GM19452 (cell line): Measurements from ENCODE around the gene SEMA3B.
"Not testable (repeated sequence)": the region's sequence is repeated elsewhere in the genome, so short reads cannot be mapped to it uniquely, and the experiment has no call there.

Source experiments
- ATAC-seq: cut with Tn5 transposase; IDR thresholded peaks from one replicate; pipeline ENCODE4 v1.9.1; 2021; ENCODE audit not compliant: unreplicated experiment

SEMA3B gene

DNA sequence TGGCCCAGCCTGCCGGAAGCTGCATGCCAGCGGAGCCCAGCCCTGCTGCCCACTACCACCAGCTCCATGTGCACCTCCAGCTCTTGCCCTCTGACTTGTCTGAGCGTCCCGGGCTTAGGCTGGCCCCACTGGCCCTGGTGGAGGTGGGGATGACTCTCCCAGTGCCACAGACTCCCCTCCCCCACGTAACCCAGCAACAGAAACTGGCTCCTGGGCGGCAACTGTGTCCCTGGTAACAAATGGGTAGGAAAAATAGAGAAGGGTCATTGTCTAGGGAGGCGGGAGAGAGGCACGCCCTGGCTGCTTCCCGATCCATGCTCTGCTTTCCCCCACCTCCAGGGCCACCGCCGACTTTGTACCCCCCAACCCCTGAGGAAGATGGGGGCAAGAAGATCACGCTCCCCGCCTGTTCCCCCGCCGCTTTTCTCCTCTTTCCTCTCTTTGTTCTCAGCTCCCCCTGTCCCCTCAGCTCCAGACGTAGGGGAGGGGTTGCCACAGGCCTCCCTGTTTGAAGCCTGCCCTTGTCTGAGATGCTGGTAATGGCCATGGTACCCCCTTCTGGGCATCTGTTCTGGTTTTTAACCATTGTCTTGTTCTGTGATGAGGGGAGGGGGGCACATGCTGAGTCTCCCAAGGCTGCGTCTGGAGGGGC, 10.8 kb upstream of the SEMA3B start:
- no peak for ATAC-seq

DNA sequence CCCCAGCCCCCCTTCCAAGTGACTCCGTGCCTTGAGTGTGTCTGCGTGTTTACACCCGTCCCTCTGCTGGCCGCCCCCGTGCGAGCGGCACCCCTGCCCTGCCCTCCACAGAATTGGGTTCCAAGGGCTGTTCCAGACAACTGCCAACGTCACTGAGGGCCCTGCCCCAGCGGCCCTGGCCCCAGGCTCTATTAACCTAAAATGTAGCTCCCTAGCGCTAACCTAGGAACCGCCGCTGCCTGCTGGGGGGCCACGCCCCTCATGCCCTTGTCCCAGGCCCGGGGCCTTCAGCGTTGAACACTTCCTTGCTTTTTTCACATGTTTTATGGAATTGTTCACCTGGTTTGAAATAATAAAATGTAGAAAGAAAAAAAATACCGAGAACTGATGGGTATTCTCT, 10.0 kb upstream of the SEMA3B start:
- no peak for ATAC-seq

DNA sequence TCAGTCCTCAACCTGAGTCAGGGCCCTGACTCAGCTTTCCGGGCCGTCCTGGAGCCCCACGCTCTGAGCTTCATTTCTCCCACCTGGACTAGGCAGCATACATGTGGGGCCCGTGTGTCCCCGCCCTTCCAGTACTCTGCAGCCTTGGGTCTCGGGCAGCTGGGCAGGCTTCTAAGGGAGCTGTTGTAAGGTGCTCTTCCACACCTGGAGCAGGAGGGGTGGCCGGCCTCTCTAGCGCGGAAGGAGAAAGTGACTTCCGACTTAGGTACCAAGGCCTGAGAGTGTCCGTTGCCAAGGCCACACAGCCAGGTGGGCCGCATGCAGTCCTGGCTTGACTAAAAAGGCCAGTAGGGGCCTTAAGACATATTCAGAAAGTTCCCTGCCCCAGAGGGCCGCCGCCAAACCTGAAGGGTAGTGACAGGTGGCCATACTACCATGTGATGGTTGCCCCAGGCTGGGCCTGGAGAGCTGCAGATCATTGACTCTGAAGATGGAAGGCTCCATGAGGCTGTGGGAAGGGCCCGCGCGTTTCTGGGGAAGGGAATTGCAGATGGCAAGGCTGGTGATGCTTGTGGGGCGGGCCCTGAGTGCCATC, 9.4 kb upstream of the SEMA3B start:
- ATAC-seq: peak; percentile 20

- peak; percentile 88 for ATAC-seq
Observed at GRCh38 chr3:50260027-50260941, 8.7 kb upstream of the SEMA3B start.

DNA sequence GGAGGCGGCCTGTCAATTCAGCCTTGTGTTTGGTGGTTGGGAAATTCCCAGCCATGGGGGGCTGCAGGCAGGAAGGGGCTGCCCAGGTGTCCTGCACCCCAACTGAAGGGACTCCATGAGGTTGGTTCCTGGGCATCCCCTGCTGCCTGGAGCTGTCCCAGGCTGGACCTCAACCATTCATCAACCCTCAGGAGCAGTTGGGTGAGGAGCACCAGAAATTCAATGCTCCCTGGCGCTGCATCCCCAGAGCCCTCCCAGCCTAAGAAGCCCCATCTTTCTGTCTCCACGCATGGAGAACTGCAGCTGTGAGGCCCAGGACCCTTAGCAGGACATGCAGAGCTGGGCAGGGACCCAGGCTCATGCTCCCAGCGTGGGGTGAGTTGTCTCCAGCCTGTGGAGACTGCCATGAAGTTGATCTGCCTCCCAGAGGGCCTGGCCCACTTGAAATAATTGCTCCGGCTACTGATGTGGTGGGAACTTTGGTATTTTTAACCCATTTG, 8.0 kb upstream of the SEMA3B start:
- ATAC-seq: no peak

- no peak for ATAC-seq
Observed at GRCh38 chr3:50261505-50261904, 7.4 kb upstream of the SEMA3B start.

GRCh38 chr3:50262200-50262599, 6.7 kb upstream of the SEMA3B start:
- not testable (repeated sequence) for ATAC-seq

DNA sequence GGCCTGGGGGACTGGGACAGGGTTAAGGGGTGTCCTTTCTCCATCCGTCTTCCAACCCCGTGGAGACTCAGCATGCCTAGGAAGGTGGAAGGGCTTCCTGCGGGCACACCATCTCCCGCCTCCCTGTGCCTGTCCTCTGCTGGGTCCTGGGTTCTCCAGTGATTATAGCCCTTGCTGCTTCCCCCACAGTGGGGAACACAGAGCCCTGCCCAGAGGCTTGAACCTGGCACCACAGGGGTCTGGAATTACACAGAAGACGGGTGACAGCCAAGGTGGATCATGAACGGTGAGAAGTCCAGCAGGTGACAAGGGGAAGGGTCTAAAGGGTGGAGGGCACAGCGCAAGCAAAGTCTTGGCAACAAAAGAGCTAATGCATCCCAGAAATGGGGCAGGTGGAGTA, 6.2 kb upstream of the SEMA3B start:
- no peak for ATAC-seq

DNA sequence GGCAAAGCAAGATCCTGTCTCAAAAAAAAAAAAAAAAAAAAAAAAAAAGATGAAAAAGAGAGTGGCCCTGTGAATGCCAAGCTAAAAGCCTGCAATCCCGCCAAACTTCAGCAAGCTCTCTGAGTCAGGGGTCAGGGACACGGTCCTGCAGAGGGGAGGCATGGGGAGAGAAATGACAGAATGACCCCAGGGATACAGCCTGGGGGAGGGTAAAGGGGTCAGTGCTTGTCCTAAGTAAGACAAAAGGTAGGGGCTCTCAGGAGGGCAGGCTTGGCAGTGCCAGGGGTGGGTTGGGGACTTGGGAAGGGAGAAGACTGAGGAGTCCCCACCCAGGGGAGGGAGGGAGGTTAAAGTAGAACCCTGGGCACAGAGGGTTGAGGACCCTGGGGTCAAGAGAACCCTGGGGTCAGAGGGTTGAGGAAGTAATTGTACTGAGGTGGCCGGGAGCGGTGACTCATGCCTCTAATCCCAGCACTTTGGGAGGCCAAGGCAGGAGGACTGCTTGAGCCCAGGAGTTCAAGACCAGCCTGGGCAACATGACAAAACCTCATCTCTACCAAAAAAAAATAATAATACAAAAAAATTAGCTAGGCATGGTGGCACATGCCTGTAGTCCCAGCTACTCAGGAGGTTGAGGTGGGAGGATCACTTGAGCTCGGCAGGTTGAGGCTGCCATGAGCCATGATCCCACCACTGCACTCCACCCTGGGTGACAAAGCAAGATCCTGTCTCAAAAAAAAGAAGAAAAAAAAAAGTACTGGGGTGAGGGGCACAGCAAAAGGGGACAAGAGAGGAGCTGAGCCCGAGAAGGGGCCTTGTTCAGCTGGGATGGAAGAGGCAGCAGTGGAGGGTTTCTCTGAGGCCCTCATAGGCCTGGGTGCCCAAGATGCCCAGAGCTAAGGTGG, 5.2 kb upstream of the SEMA3B start:
- no peak for ATAC-seq

- ATAC-seq: no peak
Observed at GRCh38 chr3:50264383-50264963, 4.5 kb upstream of the SEMA3B start.

- ATAC-seq: no peak
Observed at GRCh38 chr3:50264964-50265485, 3.9 kb upstream of the SEMA3B start.

- no peak for ATAC-seq
Observed at GRCh38 chr3:50265571-50265970, 3.4 kb upstream of the SEMA3B start.

DNA sequence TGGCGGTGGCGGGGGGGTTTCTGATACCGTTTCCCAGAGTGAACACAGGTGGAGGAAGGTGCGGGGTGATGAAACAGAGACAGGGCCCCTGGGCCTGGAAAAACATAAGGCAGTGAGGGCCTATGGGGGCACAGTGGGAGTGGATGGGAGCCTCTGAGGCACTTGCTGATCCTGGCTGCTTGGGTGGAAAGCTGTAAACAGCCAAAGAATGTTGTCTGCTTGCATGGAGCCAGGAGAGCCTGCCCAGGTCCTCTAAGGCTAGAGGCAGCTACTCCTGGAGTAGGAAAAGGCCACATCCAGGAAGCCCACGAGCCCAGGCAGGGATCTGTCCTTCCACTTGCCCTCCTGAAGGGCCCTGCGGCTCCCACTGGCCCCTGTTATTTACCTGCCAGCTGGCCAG, 2.9 kb upstream of the SEMA3B start:
- ATAC-seq: no peak

- ATAC-seq: no peak
Observed at GRCh38 chr3:50266836-50267235, 2.1 kb upstream of the SEMA3B start.

DNA sequence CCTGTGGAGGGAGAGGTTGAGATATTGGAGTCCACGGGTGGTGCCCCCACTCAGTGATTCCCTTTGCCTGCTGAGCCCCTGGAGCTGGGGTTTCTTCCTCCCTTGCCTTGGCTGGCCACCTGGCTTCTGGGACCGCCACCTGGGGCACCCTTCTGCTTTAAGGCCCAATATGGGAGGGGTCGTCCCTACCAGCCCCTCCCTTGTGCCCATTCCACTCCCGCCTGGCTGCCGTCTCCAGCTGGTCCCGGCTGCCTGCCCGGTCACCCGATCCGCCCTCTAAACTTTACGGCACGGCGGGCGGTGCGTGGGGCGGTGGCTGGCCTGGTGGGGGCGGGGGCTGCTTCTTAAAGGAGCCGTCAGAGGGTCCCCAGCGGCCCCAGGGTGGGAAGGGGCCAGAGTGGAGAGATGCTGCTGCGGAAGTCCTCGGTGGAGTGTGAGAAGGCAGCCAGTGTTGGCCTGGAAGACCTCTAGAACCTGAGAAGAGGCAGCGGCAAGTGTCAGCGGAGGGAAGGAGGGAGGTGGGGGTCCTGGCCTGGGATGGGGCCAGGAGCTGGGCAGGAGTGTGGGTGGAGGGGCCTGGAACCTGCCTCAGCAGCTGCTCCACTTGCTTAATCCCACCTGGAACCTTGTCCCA, 1.6 kb upstream of the SEMA3B start:
- no peak for ATAC-seq

DNA sequence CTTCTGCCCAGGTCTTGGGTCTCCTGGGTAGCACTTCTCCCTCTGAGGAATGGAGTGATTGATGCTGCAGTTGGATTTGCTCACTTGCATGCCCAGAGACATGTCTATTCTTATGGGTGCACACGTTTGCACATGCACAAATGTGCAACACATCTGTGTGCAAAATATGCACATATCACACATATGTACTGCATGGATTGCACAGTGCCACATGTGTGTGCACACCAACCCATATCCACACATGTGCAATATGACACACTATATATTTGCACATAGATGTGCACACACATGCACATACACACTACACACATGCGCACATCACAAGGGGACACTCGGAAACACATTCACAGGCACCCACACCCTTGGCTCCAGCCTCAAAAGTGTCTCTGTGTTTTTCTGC, 671 bp upstream of the SEMA3B start:
- no peak for ATAC-seq

- ATAC-seq: no peak
Observed at GRCh38 chr3:50269460-50269859, 513 bp downstream of the SEMA3B start.

DNA sequence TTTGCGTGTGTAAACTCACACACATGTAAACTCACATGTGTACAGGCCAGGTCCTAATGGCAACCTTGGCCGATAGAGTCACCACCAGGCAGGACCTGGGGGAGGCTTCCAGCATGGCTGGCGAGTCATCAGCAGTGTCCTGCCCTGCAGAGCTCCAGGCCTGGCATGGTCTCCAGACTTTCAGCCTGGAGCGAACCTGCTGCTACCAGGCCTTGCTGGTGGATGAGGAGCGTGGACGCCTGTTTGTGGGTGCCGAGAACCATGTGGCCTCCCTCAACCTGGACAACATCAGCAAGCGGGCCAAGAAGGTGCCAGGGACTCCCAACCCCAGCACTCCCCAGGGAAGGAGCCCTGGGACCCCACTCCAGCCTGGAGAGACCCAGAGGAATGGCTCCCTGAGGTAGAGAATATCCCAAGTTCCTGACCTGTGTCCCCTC, 1.0 kb downstream of the SEMA3B start:
- no peak for ATAC-seq

GRCh38 chr3:50270422-50271224, 1.7 kb downstream of the SEMA3B start:
- no peak for ATAC-seq
